ENCODE results near the gene SKAP2.

GRCh38 chr7:26673271-26673670 lies 191.1 kb downstream of the SKAP2 start:
- no peak for TF ChIP-seq YY1 (IDR thresholded peaks at IDR 0.05; ENCODE audit: insufficient read depth, insufficient read length)
- no peak for TF ChIP-seq SUZ12 (IDR thresholded peaks at IDR 0.05; ENCODE audit: extremely low read depth, insufficient read depth, insufficient read length)

Measured in NT2/D1 (cell line).